PC-3 (cell line): ENCODE data around the gene DDI2.

Source experiments
- CTCF ChIP-seq: fragments of 300-600 bp; sonication (generic); conservative IDR thresholded peaks from 2 replicates; pipeline ENCODE4 v1.5.1; 2017; ENCODE audit warnings: antibody characterized with exemption, low read depth, mild to moderate bottlenecking, low read length
- EZH2 ChIP-seq: fragments of 300-600 bp; sonication (generic); IDR thresholded peaks from one replicate; pipeline ENCODE4 v1.6.1; 2017; ENCODE audit warnings: antibody characterized with exemption, mild to moderate bottlenecking, low read length; ENCODE audit not compliant: unreplicated experiment

GRCh38 chr1:15595809-15596617 is 21.2 kb upstream of the DDI2 start:
- TF ChIP-seq CTCF: no peak
- no peak for TF ChIP-seq EZH2
